Astrocyte (in vitro differentiated cells and primary cell): ENCODE measurements around the gene TBC1D12. TPM values are rescaled to one million over a fixed set of nuclear protein-coding genes. Genes with fewer than 3 reads are reported as not detected.
"Not testable (repeated sequence)": the region's sequence is repeated elsewhere in the genome, so short reads cannot be mapped to it uniquely, and the experiment has no call there.

Experiments
- DNase-seq: peaks from one replicate; pipeline ENCODE4 v3.0.0-alpha.2; 2010; ENCODE audit warnings: low read depth
- FAIRE-seq: peaks from 2 replicates; lab custom pipeline; 2011; peaks lifted over from hg19 to GRCh38; lab: Jason Lieb, UNC
- H2AFZ ChIP-seq: 2 replicates; pipeline ENCODE4 v1.6.0; 2012; ENCODE audit warnings: low read depth, low read length, inconsistent platforms
- H3K27ac ChIP-seq: 2 replicates; pipeline ENCODE4 v1.5.1; 2011; ENCODE audit warnings: low read depth, low read length, inconsistent platforms
- H3K27me3 ChIP-seq: 2 replicates; pipeline ENCODE4 v1.6.0; 2011; ENCODE audit warnings: low read length, inconsistent platforms; ENCODE audit not compliant: insufficient read depth
- H3K36me3 ChIP-seq: 2 replicates; pipeline ENCODE4 v1.5.1; 2011; ENCODE audit warnings: low read length, inconsistent platforms; ENCODE audit not compliant: insufficient read depth
- H3K4me1 ChIP-seq: 2 replicates; pipeline ENCODE4 v1.5.1; 2011; ENCODE audit warnings: low read length, inconsistent platforms; ENCODE audit not compliant: insufficient read depth
- H3K4me2 ChIP-seq: 2 replicates; pipeline ENCODE4 v1.6.0; 2012; ENCODE audit warnings: low read length, inconsistent platforms
- H3K4me3 ChIP-seq: 2 replicates; pipeline ENCODE4 v1.5.1; 2011; ENCODE audit warnings: low read depth, mild to moderate bottlenecking, low read length, inconsistent platforms; ENCODE audit not compliant: insufficient read depth
- H3K79me2 ChIP-seq: 2 replicates; pipeline ENCODE4 v1.6.0; 2012; ENCODE audit warnings: mild to moderate bottlenecking, low read length, inconsistent platforms; ENCODE audit not compliant: insufficient read depth
- H3K9ac ChIP-seq: 2 replicates; pipeline ENCODE4 v1.6.0; 2012; ENCODE audit warnings: mild to moderate bottlenecking, low read length, inconsistent platforms
- H3K9me3 ChIP-seq: 2 replicates; pipeline ENCODE4 v1.5.1; 2012; ENCODE audit warnings: low read depth, mild to moderate bottlenecking, low read length, inconsistent platforms; ENCODE audit not compliant: insufficient read depth
- H4K20me1 ChIP-seq: 2 replicates; pipeline ENCODE4 v1.6.0; 2012; ENCODE audit warnings: low read length, inconsistent platforms; ENCODE audit not compliant: insufficient read depth
- H3K27ac Mint-ChIP-seq: one replicate; pipeline ENCODE4 v1.8.0; 2021; ENCODE audit warnings: mild to moderate bottlenecking, mixed read lengths; ENCODE audit not compliant: unreplicated experiment
- H3K27me3 Mint-ChIP-seq: one replicate; pipeline ENCODE4 v1.8.0; 2021; ENCODE audit warnings: low read depth, mixed read lengths; ENCODE audit not compliant: unreplicated experiment
- H3K36me3 Mint-ChIP-seq: one replicate; pipeline ENCODE4 v1.8.0; 2021; ENCODE audit warnings: low read depth, mixed read lengths; ENCODE audit not compliant: unreplicated experiment
- H3K4me1 Mint-ChIP-seq: one replicate; pipeline ENCODE4 v1.8.0; 2021; ENCODE audit warnings: low read depth, mixed read lengths; ENCODE audit not compliant: unreplicated experiment
- H3K4me3 Mint-ChIP-seq: one replicate; pipeline ENCODE4 v1.8.0; 2021; ENCODE audit warnings: mild to moderate bottlenecking, moderate library complexity, mixed read lengths; ENCODE audit not compliant: unreplicated experiment
- H3K9me3 Mint-ChIP-seq: one replicate; pipeline ENCODE4 v1.8.0; 2021; ENCODE audit warnings: mild to moderate bottlenecking, mixed read lengths; ENCODE audit not compliant: unreplicated experiment
- EZH2 ChIP-seq: IDR thresholded peaks from 2 replicates; pipeline ENCODE4 v1.6.1; 2012; ENCODE audit warnings: mild to moderate bottlenecking, low read length, inconsistent platforms; ENCODE audit not compliant: insufficient read depth
- total RNA-seq: library from RNA; stranded (reverse); gene quantifications from 2 replicates; pipeline ENCODE4 v1.2.1, GENCODE V29; 2021
- TF ChIP-seq, protein P1 (sequence below): IDR thresholded peaks from 2 replicates; pipeline ENCODE4 v1.5.1; 2011; ENCODE audit warnings: low read depth, mild to moderate bottlenecking, inconsistent platforms, low read length, moderate library complexity; ENCODE audit not compliant: insufficient read depth

TBC1D12 gene
- total RNA-seq, 1 donor from 2014 or later, result 7.6 TPM

DNA sequence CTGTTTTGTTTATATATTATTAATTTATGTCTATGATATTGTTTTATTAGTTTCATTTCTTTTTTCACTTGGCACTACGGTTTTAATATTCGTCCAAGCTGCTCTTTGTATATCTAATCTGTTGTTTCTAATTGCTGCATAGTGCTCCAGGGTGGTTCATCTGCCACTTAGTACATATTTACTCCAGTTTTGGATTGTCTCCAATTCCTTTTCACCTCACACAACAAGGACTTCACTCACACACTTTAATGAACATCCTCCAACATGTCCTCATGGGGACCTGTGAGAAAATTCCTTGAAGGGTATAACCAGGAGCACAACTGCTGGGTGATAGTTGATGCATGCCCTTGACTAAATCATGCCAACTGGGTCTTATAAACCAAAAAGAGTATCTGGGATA is 25.5 kb upstream of the TBC1D12 start:
- Mint-ChIP-seq H3K9me3 (no peaks in the 10 kb centered on the region), H3K4me1 (no peaks in the 10 kb centered on the region), H3K4me3 (no peak overlapping the region), H3K36me3 (no peaks in the 10 kb centered on the region), H3K27ac (no peak overlapping the region), H3K27me3 (peaks cover 4% of the 10 kb centered on the region)
- Histone ChIP-seq H3K4me1 (no peaks in the 10 kb centered on the region), H3K9ac (no peak overlapping the region), H3K27me3 (peaks cover 5% of the 10 kb centered on the region), H3K27ac (no peak overlapping the region), H4K20me1 (no peaks in the 10 kb centered on the region), H3K79me2 (no peaks in the 10 kb centered on the region), H3K36me3 (no peaks in the 10 kb centered on the region), H2AFZ (no peak overlapping the region), H3K4me2 (no peak overlapping the region), H3K9me3 (no peaks in the 10 kb centered on the region), H3K4me3 (no peak overlapping the region)
- DNase-seq (no peak), FAIRE-seq (no peak)
- TF ChIP-seq EZH2, result no peak
- TF ChIP-seq, protein P1, sequence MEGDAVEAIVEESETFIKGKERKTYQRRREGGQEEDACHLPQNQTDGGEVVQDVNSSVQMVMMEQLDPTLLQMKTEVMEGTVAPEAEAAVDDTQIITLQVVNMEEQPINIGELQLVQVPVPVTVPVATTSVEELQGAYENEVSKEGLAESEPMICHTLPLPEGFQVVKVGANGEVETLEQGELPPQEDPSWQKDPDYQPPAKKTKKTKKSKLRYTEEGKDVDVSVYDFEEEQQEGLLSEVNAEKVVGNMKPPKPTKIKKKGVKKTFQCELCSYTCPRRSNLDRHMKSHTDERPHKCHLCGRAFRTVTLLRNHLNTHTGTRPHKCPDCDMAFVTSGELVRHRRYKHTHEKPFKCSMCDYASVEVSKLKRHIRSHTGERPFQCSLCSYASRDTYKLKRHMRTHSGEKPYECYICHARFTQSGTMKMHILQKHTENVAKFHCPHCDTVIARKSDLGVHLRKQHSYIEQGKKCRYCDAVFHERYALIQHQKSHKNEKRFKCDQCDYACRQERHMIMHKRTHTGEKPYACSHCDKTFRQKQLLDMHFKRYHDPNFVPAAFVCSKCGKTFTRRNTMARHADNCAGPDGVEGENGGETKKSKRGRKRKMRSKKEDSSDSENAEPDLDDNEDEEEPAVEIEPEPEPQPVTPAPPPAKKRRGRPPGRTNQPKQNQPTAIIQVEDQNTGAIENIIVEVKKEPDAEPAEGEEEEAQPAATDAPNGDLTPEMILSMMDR, result no peak

DNA sequence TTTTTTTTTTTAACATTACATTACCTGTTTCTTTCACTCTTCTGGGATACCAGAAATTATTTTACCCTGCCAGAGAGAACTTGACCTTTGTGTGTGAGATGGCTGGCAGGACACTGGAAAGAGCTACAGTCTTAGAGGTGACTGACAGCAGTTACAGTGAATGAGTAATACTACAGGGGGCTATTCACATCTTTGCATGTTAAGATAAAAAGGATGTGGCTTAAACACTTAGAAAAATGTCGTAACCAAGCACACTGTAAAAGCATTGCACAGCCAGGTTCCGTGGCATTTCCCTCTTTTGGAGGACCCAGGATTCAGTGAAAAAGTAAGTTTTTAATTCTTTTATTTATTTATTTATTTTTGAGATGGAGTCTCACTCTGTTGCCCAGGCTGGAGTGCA is 18.8 kb upstream of the TBC1D12 start:
- no peaks in the 10 kb centered on the region for H4K20me1 ChIP-seq
- TF ChIP-seq EZH2, result no peak
- TF ChIP-seq, protein P1, result no peak
- no peaks in the 10 kb centered on the region for H3K36me3 ChIP-seq
- no peaks in the 10 kb centered on the region for H3K27me3 ChIP-seq
- Mint-ChIP-seq H3K4me1 (no peaks in the 10 kb centered on the region), H3K4me3 (no peak overlapping the region), H3K27ac (no peak overlapping the region), H3K27me3 (no peaks in the 10 kb centered on the region), H3K36me3 (no peaks in the 10 kb centered on the region), H3K9me3 (peaks cover 2% of the 10 kb centered on the region)
- DNase-seq (no peak), FAIRE-seq (no peak)
- no peak overlapping the region for H3K4me2 ChIP-seq
- H3K4me3 ChIP-seq, result no peak overlapping the region
- H2AFZ ChIP-seq, result no peak overlapping the region
- no peak overlapping the region for H3K27ac ChIP-seq
- no peaks in the 10 kb centered on the region for H3K79me2 ChIP-seq
- no peaks in the 10 kb centered on the region for H3K4me1 ChIP-seq
- no peaks in the 10 kb centered on the region for H3K9me3 ChIP-seq
- H3K9ac ChIP-seq, result no peak overlapping the region

DNA sequence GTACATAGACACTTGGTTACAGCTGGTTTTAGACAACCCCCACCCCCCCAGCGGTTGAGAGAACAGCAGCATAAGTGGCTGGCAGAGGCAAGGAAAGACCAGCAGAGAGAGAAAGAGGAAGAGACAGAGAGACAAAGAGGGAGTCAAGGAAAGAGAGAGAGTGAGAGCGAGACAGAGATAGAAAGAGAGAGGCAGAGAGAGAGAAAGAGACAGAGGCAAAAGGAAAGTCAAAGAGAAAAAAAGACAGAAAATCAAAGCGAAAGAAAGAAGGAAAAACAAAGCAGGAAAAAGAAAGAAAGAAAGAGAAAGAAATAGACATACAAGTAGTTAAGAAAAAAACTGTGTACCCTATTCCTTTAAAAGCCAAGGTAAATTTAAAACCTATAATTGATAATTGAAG is 16.6 kb upstream of the TBC1D12 start:
- not testable (repeated sequence) for H3K4me1 ChIP-seq, H3K4me3 Mint-ChIP-seq, H3K4me2 ChIP-seq, H3K27me3 ChIP-seq, DNase-seq, H4K20me1 ChIP-seq, H3K36me3 ChIP-seq, H3K9me3 Mint-ChIP-seq, H3K27ac Mint-ChIP-seq, H3K27me3 Mint-ChIP-seq, H2AFZ ChIP-seq, H3K9ac ChIP-seq, H3K79me2 ChIP-seq, H3K9me3 ChIP-seq, FAIRE-seq, H3K4me3 ChIP-seq, H3K4me1 Mint-ChIP-seq, H3K36me3 Mint-ChIP-seq, H3K27ac ChIP-seq

DNA sequence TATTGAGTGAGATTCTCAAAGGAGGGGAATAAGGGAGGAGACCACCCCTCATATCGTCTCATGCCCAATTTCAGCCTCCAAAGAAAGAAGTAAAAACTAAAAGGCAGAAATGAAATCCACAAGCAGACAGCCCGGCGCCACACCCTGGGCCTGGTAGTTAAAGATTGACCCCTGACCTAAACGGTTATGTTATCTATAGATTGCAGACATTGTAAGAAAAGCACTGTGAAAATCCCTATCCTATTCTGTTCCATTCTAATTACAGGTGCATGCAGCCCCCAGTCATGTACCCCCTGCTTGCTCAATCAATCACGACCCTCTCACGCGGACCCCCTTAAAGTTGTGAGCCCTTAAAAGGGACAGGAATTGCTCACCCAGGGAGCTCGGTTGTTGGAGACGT is 10.2 kb upstream of the TBC1D12 start:
- H2AFZ ChIP-seq, FAIRE-seq, H3K27ac ChIP-seq, H3K36me3 ChIP-seq, H3K4me2 ChIP-seq, H3K27ac Mint-ChIP-seq, H4K20me1 ChIP-seq, H3K4me1 Mint-ChIP-seq, DNase-seq, H3K36me3 Mint-ChIP-seq, H3K4me1 ChIP-seq, H3K9me3 ChIP-seq, H3K4me3 Mint-ChIP-seq, H3K4me3 ChIP-seq, H3K9ac ChIP-seq, H3K27me3 ChIP-seq, H3K27me3 Mint-ChIP-seq, H3K9me3 Mint-ChIP-seq, H3K79me2 ChIP-seq: not testable (repeated sequence)
